ENCODE measurements around the gene KRT79. TPM values are rescaled to one million over a fixed set of nuclear protein-coding genes. Genes with fewer than 3 reads are reported as not detected.

KRT79 gene
- total RNA-seq, 2 donors from 2014 or later = not detected

DNA sequence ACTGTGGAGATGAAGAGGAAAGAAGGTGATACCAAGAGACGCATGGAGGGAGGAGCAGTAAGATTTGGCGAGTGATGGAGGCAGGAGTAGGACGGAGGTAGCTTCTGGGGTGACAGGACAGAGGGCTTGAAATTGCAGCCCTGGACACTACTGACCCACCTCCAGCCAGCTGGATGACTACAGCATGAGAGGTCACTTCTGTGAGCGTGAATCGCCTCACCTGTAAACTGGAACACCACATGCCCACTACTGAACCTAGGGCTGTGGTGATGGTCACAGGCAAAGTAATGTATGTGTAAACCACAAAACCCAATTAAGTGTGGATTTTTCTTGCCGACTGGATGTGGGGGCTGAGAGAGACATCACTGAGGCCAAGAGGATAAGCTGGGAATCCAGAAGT lies 13.6 kb downstream of the KRT79 start:
- Histone ChIP-seq H3K27ac (ENCODE audit: low read depth, low read length) (no peak overlapping the region), H3K36me3 (ENCODE audit: control insufficient read depth, insufficient read depth, low read length) (no peaks in the 10 kb centered on the region), H3K4me1 (ENCODE audit: control insufficient read depth, insufficient read depth, low read length) (peaks cover 7% of the 10 kb centered on the region), H3K27me3 (ENCODE audit: control insufficient read depth, insufficient read depth, low read length, poor library complexity, severe bottlenecking) (no peaks in the 10 kb centered on the region), H3K4me3 (ENCODE audit: low read length) (no peak overlapping the region), H3K9ac (ENCODE audit: extremely low read depth, low read length, poor library complexity, severe bottlenecking) (no peak overlapping the region), H3K9me3 (ENCODE audit: control insufficient read depth, low read length) (no peaks in the 10 kb centered on the region)
- peaks cover 6% of the 10 kb centered on the region for H3K4me1 Mint-ChIP-seq
- TF ChIP-seq, protein P1, sequence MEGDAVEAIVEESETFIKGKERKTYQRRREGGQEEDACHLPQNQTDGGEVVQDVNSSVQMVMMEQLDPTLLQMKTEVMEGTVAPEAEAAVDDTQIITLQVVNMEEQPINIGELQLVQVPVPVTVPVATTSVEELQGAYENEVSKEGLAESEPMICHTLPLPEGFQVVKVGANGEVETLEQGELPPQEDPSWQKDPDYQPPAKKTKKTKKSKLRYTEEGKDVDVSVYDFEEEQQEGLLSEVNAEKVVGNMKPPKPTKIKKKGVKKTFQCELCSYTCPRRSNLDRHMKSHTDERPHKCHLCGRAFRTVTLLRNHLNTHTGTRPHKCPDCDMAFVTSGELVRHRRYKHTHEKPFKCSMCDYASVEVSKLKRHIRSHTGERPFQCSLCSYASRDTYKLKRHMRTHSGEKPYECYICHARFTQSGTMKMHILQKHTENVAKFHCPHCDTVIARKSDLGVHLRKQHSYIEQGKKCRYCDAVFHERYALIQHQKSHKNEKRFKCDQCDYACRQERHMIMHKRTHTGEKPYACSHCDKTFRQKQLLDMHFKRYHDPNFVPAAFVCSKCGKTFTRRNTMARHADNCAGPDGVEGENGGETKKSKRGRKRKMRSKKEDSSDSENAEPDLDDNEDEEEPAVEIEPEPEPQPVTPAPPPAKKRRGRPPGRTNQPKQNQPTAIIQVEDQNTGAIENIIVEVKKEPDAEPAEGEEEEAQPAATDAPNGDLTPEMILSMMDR (conservative IDR thresholded peaks at IDR 0.05) = no peak
- no peak overlapping the region for H3K4me3 Mint-ChIP-seq
- WGBS, 2 experiments (ENCODE audit: insufficient coverage in 1 of 2, insufficient read length in 1 of 2) = 91 to 100% methylated on average over 4 to 6 of the region's 6 CpGs
- H3K9me3 Mint-ChIP-seq = no peaks in the 10 kb centered on the region
- H3K27ac Mint-ChIP-seq = no peak overlapping the region
- peaks cover 2% of the 10 kb centered on the region for H3K27me3 Mint-ChIP-seq (ENCODE audit: insufficient read depth)
- no peak for DNase-seq
- H3K36me3 Mint-ChIP-seq (ENCODE audit: low read depth) = no peaks in the 10 kb centered on the region

- no peaks in the 10 kb centered on the region for H3K36me3 Mint-ChIP-seq (ENCODE audit: low read depth)
- Histone ChIP-seq H3K36me3 (ENCODE audit: control insufficient read depth, insufficient read depth, low read length) (no peaks in the 10 kb centered on the region), H3K9ac (ENCODE audit: extremely low read depth, low read length, poor library complexity, severe bottlenecking) (no peak overlapping the region), H3K4me3 (ENCODE audit: low read length) (no peak overlapping the region), H3K27me3 (ENCODE audit: control insufficient read depth, insufficient read depth, low read length, poor library complexity, severe bottlenecking) (no peaks in the 10 kb centered on the region), H3K9me3 (ENCODE audit: control insufficient read depth, low read length) (no peaks in the 10 kb centered on the region), H3K4me1 (ENCODE audit: control insufficient read depth, insufficient read depth, low read length) (peaks cover 7% of the 10 kb centered on the region), H3K27ac (ENCODE audit: low read depth, low read length) (no peak overlapping the region)
- TF ChIP-seq, protein P1 (conservative IDR thresholded peaks at IDR 0.05) = no peak
- no peak overlapping the region for H3K4me3 Mint-ChIP-seq
- peaks cover 2% of the 10 kb centered on the region for H3K27me3 Mint-ChIP-seq (ENCODE audit: insufficient read depth)
- 67 to 92% methylated on average over 1 to 7 of the region's 7 CpGs for WGBS, 2 experiments (ENCODE audit: insufficient coverage in 1 of 2, insufficient read length in 1 of 2)
- H3K4me1 Mint-ChIP-seq = peaks cover 6% of the 10 kb centered on the region
- H3K27ac Mint-ChIP-seq = no peak overlapping the region
- H3K9me3 Mint-ChIP-seq = no peaks in the 10 kb centered on the region
- DNase-seq = no peak
These were observed 14.2 kb downstream of the KRT79 start for GRCh38 chr12:52819731-52820510.

DNA sequence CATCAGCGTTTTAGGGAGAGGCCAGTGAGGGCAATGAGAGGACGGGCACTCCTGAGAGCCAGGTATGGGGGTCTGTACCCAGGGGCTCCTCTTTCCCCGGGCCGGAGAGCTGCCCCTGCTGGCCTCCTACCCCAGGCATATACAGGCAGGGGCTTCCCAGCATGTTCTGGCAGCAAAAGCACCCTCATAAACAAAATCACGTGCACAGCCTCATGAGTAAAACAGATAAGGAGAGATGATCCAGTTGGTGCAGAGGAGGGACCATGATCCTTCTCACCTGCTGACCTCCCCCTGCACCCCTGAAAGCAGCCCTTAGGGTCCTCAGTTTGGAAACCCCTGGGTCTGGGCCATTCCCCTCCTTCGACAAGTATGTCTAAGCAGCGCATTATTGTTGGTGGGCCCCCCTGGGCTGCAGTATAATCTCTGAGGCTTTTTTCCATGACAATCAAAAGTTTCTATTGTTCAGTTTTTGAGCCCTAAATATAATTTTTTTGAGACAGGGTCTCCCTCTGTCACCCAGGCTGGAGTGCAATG lies 15.2 kb downstream of the KRT79 start:
- no peak for DNase-seq
- WGBS, 2 experiments (ENCODE audit: insufficient coverage in 1 of 2, insufficient read length in 1 of 2) = 83 to 84% methylated on average over 5 to 7 of the region's 7 CpGs
- Histone ChIP-seq H3K9me3 (ENCODE audit: control insufficient read depth, low read length) (no peaks in the 10 kb centered on the region), H3K4me3 (ENCODE audit: low read length) (no peak overlapping the region), H3K4me1 (ENCODE audit: control insufficient read depth, insufficient read depth, low read length) (peaks cover 7% of the 10 kb centered on the region), H3K9ac (ENCODE audit: extremely low read depth, low read length, poor library complexity, severe bottlenecking) (no peak overlapping the region), H3K27ac (ENCODE audit: low read depth, low read length) (no peak overlapping the region), H3K27me3 (ENCODE audit: control insufficient read depth, insufficient read depth, low read length, poor library complexity, severe bottlenecking) (no peaks in the 10 kb centered on the region), H3K36me3 (ENCODE audit: control insufficient read depth, insufficient read depth, low read length) (no peaks in the 10 kb centered on the region)
- Mint-ChIP-seq H3K4me1 (peaks cover 11% of the 10 kb centered on the region), H3K27me3 (ENCODE audit: insufficient read depth) (peaks cover 2% of the 10 kb centered on the region), H3K27ac (no peak overlapping the region), H3K9me3 (no peaks in the 10 kb centered on the region), H3K4me3 (no peak overlapping the region), H3K36me3 (ENCODE audit: low read depth) (no peaks in the 10 kb centered on the region)
- TF ChIP-seq, protein P1 (conservative IDR thresholded peaks at IDR 0.05) = no peak

Measured in endodermal cell (in vitro differentiated cells).